HG03342 (cell line): ENCODE results near the gene RMND5B.

ENCODE experiments used
- ATAC-seq: cut with Tn5 transposase; IDR thresholded peaks from one replicate; pipeline ENCODE4 v1.9.1; 2021; ENCODE audit warnings: mild to moderate bottlenecking, moderate library complexity; ENCODE audit not compliant: unreplicated experiment

The RMND5B gene

DNA sequence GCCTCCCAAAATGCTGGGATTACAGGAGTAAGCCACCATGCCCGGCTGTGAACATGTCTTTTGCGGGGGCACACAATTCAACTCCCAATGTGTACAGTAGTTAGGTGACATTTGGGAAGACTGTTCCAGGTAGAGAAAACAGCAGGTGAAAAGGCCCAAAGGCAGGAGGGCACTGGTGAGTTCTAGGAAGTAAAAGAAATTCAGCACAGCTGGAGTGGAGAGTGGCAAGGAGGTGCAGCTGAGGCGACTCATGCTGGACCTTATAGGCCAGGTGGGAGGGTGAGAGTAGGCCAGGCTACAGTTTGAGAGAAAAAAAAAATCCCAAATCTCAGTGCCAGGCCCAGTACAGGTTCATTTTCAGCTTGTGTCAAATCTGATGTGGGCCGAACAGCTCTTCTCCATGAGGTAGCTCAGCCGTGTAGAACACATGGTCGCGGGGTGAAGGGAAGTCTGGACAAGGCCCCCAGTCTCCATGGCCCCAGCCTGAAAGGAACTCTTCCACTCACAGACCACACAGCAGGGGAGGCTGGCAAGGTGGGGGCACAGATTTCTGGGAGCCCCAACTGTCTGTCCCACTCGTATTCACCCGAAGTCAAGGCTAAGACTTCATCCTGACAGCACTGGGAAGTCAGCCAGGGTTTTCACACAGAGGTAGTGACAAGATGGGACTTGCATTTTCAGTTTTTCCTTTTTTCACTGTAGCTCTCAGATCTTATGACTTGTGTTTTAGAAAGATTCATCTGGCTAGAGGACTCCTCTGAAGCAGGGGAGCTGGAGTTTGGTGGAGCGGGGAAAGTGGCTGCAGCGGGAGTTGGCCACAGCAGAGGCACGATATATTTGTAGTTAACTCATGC is 69.0 kb downstream of the RMND5B start:
- ATAC-seq = no peak
